NCI-H226 (cell line): ENCODE measurements around the gene ZDHHC14.
A peak's percentile ranks its signal among the peaks of the same experiment; 100 is the strongest.
"Not testable (repeated sequence)": the region's sequence is repeated elsewhere in the genome, so short reads cannot be mapped to it uniquely, and the experiment has no call there.

ENCODE experiments used
- DNase-seq: peaks from one replicate; pipeline ENCODE4 v3.0.0-alpha.2; 2015

Gene ZDHHC14

DNA sequence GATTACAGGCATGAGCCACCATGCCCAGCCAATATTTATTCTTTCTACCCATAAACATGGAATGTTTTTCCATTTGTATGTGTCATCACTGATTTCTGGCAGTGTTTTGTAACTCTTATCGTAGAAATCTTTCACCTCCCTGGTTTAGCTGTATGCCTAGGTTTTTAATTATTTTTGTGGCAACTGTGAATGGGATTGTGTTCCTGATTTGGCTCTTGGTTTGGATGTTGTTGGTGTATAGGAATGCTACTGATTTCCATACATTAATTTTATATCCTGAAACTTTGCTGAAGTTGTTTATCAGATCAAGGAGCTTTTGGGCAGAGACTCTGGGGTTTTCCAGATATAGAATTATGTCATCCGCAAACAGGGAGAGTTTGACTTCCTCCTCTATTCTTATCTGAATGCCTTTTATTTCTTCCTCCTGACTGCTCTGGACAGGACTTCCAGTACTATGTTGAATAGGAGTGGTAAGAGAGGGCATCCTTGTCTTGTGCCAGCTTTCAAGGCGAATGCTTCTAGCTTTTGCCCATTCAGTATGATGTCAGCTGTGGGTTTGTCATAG lies 198.6 kb downstream of the ZDHHC14 start:
- DNase-seq, result peak; percentile 92

DNA sequence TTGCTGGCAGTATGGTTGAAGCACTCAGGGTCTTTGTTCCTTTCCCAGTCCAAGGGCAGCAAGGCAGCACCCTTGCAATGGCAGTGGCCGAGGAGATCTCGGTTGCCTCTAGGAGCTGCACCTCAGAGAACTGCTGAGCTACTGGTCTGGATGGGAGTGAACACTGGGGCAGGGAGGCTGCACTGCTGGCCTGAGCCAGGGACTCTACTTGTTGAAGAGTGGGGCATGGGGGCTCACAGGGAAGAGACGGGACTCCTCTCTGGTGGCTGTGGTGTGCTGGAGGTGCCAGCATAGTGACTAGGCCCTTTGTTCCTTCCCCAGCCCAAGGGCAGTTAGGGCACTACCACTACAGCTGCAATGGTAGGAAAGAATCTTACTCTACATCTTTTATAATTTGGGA lies 203.0 kb downstream of the ZDHHC14 start:
- no peak for DNase-seq

DNA sequence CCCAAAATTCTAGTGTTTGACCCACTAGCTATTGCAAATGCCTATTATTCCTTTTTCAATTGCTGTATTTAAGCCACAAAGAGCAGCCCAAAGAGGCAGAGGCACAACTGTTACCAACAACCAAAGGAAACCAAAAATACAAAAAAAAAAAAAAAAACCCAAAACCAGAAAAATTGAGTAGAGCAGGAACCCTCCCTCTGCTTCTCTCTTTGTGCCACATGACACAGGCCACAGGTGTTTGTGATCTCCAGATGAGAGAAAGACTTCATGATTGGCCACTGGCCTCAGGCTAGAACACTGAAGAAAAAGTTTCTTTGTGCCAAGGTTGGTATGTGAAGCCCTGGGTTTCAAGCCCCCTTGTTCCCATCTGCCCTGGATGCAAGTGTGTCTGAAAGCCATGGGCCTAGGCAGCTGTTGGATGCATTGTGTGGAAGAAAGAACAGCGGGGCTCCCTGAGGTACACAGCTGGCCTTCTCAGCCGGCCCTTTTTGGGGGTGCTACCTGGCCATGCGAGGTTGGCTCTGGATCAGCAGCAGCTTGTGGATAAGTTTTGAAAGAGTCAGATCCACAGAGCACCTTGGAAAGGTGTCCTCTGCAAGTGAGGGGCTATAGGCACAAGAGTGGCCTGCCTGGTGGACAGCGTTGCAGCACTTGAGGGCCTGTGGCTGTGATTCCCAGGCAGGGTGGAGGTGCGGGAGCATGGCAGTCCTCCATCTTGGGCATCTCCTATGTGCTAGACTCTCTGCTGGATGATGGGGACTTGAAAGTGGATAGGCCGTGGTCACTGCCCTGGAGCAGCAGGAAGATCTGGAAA lies 204.5 kb downstream of the ZDHHC14 start:
- DNase-seq, result no peak

DNA sequence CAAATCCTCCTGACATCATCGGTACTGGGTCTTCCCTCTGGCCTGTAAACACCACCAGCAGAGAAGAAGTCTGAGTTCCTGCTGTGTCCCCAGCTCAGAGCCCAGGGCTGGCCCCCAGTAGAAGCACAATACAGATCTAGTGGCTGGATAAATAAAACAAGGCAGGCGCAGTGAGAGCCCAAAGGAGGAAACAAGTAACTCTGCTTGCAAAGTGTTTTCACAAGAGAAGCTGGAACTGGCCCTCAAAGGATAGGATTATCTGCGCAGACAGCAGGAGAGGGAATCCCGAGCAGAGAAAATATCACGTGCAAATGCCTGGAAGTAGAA lies 205.1 kb downstream of the ZDHHC14 start:
- DNase-seq, result no peak

DNA sequence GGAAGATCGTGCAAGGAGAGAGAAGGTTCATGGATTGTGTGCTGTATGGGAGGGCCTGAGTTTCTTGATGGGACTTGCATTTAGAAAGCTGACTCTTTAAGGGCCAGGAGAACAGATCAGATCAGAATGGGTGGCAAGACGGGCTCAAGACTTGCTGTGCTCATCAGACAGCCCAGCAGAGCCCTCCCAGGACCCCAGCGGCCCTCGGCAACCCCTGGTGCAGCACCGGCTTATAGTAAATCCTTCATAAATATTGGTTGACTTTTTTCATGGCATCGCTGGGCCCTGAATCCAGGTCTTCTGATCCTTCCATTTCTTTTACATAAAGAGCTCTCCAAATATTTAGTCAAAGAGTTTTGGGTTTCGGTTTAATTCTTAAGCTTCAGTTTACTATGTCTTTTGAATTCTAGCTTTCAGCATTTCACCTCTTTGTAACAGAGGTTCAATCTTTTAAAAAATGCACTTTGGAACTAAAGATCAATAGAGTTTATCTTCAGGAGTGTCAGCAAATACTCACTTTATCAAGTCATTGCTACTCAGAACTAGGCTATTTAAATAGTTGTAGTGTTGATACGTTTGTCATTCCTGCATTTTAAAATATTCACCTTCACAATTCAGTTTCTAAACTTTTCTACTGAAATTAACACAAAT lies 205.6 kb downstream of the ZDHHC14 start:
- no peak for DNase-seq

DNA sequence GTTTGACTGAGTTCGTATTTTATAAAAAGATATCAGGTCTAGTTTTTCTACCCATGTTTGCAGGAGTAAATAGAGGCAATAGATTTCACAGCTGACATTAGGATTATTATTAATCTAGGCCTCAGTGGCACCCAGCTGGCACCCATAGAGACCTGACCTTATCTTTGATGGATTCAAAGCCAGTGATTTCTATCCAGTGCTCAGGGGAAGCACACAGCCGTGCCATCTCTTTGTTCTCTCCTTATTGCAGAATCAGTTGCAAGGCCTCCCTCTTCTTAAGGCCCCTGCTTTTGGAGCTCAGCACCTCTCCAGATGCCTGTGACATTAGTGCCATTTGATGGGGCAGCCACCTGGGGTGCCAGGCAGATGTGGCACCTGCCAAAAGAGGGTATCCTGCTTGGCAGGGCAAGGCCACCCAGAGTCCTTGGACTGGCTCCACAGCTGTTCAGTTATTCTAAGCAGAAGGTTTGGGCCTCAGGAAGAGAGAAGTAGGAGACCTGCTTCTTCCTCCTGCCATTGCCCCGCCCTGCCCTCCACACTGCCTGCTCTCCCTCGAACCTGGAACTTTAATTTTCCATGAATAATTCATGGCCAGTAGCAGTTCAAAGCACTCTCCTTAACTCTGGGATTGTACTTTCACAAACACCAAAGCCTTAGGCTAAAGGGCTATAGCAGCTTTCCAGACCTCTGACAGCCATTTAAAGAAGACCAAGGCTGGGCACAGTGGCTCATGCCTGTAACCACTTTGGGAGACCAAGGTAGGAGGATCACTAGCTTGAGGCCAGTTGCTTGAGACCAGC lies 206.3 kb downstream of the ZDHHC14 start:
- DNase-seq, result no peak

DNA sequence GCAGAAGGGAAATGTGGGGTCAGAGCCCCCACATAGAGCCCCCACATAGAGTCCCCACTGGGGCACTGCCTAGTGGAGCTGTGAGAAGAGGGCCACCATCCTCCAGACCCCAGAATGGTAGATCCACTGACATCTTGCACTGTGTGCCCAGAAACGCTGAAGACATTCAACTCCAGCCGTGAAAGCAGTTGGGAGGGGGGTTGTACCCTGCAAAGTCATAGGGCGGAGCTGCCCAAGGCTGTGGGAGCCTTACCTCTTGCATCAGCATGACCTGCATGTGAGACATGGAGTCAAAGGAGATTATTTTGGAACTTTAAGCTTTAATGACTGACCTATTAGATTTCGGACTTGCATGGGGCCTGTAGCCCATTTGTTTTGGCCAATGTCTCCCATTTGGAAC lies 209.7 kb downstream of the ZDHHC14 start:
- not testable (repeated sequence) for DNase-seq

DNA sequence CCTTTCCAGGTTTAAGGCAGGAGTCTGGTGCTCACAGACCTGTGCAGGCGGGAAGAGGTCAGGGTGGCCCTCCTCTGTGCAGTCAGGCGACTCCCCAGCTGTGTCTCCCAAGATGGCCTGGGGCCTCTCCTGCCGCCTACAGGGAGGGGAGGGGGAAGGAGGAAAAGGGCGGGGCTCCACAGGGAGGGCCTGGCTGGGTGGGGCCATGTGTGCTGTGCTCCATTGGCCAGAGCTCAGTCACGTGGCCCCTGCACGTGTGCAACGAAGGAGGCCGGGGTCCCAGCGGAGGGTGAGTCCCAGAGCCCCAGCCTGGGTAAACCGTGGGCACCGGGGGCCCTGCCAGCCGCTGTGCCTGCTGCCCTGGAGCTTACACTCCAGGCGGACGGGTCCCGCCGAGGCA lies 211.6 kb downstream of the ZDHHC14 start:
- DNase-seq, result no peak

DNA sequence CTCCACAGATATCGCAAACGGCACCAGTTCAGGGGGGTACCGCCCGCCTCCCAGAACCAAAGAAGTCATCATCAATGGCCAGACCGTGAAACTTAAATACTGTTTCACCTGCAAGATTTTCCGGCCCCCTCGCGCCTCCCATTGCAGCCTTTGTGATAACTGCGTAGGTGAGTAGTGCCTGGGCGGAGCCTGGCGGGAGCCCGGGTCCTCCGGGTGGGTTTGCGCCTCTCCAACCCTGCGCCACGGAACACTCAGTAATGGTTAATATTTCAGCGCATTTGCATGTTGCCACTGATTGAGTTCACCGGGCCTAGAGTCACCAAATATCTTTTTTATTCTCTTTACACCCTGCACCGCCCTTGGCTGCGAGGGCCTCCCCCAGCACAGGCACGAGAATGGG lies 212.0 kb downstream of the ZDHHC14 start:
- no peak for DNase-seq

DNA sequence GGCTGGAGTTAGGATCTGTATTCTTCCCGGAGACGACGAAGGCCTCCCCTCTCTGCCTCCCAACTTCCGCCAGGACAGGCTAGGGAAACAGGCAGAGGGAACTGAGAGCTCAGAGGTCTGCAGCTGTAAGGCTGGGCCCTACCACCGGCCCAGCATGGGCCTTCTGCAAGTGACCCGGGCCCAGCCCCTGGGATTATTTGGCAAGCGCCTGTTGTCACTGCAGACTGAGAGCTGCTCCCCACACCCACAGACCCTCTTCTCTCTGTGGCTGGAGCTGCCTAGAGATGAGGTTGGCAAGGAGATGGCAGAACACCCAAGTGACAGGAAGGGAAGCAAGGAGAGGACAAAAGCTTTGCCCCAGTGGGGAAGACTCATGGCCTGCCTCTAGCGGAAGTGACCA lies 212.6 kb downstream of the ZDHHC14 start:
- DNase-seq, result no peak

DNA sequence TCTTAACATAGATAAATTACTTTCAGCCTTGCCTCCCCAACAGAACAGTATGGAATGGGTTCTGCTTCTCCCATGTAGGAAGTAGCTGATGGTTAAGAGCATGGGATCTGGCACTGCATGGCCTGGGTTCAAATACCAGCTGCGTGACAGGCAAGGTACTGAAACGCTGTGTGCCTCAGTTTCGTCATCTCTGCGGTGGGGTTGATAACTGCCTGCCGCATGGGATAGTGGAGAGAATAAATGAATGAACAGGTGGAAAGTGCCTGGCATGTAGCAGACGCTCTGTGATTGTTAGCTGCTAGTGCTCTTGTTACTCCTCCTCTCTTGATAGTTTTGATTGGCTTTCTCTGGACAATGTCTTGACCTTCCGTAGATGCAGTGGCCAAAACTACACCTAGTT lies 213.3 kb downstream of the ZDHHC14 start:
- DNase-seq, result no peak

DNA sequence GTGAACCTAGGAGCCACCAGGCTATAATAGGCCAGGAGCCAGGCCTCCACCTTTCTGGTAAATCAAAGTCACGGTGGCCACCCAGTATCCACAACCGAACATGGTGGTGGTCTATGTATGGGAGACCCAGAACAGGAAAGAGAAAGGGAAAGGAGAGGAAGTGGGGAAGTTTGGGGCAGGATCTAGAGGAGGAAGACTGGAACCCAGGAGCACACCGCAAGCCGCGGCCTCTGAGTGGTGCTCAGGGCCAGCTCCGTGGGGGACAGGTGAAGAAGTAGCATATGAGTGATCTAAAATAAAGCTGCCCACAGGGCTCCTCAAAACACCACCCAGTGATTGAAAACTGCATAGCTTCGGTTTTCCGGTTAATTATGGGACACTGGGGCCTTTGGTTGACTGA lies 214.8 kb downstream of the ZDHHC14 start:
- DNase-seq, result no peak

DNA sequence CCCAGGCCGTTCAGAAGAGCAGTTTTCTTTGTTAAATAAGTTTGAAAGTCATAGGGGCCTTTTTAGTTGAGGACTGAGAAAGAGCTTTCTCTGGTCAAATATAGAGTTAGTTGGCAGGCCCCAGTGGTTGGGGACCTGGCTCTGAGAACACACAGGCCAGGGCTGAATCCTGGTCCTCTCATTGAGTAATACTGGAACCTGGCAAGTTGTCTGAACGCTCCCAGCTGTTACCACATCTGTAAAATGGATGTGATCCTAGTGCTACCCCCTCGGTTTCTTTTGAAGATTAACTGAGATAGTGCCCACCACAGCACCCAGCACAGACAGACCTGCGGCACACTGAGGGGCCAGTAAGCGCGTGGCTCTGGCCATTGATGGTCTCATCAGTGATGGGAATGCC lies 215.5 kb downstream of the ZDHHC14 start:
- DNase-seq, result no peak

DNA sequence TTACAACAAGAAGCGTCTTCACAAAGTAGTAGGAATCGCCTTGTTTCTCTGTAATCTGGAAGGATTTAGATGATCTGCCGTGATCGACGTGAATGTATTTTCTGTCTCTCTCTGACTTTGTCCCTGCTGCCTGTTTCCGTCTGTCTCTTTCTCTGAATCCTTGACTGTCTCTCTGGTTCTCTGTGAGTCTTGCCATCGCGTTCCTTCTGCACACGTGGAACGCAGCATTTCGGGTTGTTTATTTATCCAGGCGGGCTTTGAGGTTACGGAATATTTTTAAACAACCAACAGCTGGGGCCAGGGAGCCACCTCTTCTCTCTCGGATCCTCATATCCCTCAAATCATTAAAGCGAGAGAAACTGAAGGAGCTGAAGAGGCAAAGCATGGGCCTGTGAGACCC lies 215.9 kb downstream of the ZDHHC14 start:
- DNase-seq, result no peak

DNA sequence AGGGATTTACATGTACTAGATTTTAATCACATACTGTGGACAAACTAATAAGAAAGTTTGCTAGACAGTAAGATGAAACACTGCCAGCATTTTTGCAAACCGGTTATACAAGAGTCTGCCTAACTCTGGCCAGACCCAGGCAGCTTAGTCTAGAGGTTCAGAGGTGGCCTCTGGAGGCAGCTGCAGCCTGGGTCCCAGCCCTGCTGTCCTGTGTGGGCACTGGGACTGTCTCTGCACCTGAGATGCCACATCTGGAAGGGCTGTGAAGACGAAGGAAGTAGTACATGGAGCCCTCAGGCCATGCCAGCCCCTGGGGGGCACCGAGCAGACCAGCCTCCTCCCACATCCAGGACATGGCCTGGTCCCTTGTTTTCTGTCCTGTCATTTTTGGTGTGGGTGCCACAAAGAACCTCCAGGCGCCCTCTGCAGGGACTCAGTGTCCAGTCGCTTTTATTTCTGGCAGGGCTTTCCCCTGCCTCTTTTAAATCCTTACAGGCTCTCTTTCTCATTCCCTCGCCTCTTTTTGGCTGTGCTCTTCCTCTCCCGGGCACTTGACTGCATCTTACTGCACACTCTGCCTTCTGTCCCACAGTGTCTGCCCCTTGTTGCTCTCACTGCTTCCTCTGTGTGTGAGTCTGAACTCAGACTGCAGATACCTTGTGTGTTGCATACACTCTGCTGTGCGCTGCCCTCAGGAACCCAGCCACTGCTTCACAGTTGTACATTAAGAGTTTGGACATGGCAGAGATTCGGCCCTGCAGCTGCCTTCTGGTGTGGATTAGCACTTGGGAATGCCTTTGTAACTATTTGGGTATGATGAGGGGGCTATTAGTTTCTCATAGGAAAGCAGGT lies 216.7 kb downstream of the ZDHHC14 start:
- no peak for DNase-seq

DNA sequence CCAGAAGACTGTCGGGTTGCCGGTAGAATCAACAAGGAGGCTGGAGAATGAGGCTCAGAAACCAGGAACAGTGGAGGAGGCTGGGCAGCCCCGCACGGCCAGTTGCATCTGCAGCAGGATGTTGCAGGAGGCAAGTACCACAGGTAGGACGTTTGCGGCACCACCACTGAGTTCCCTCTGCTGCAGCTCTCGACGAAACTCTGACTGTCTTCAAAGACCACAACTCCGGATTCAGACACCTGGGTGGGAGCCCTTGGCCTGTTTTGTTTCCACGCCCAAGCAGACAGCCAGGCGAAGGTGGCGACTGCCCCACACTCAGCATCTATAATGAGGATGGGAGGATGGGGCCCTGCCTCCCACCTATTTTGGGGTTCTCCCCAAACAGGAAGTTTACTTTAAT lies 218.2 kb downstream of the ZDHHC14 start:
- no peak for DNase-seq

DNA sequence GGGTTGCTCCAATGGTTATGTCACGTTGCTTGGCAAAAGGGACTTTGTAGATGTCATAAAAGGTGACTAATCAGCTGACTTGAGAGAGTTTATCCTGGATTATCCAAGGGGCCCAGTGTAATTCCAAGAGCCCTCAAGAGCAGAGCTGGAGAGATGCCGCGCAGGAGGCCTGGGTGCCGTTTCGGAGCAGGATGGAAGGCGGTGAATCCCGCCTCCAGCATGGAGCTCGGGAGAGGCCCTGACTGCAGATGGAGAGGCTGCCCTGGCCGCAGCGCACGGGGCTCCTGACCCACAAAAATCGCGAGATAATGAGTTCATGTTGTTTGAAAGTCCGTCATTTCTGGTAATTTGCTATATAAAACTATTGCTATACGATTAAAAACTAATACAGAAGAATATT lies 219.8 kb downstream of the ZDHHC14 start:
- DNase-seq, result no peak

DNA sequence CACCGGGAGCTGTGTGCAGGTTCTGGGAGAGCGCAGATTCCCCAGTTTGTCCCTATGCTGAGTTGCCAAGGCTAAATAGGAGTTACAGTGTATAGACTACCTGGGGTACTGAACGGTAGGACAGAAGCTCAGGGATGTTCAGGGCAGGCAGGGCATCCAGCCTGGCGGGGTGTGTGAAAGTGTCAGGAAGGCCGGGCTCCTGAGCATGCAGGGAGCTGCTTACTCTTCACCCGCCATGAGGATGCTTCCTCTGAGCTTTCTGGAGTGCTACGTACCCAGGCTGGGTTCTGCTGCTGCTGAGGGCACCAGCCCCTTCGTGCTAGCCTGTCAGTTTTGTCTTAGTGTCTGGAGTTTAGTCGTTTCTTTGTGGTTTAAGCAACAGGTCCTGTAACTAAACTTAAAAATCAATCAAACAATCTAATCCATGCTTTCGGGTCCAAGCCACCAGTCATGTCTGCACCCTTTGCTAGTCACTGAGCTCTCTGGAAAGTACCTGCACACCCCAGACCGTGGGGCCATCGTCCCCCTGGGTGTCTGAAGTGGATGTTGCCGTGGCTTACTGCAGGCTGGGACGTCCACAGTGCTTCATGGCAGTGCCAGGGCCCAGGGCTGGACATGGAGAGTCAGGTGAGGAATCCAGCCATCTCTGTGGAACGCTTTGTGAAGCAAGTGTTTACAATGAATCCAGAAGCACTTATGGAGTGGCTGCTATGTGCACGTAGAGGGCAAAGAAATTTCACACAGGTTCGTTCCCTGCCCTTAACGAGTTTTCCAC lies 221.7 kb downstream of the ZDHHC14 start:
- DNase-seq, result no peak

DNA sequence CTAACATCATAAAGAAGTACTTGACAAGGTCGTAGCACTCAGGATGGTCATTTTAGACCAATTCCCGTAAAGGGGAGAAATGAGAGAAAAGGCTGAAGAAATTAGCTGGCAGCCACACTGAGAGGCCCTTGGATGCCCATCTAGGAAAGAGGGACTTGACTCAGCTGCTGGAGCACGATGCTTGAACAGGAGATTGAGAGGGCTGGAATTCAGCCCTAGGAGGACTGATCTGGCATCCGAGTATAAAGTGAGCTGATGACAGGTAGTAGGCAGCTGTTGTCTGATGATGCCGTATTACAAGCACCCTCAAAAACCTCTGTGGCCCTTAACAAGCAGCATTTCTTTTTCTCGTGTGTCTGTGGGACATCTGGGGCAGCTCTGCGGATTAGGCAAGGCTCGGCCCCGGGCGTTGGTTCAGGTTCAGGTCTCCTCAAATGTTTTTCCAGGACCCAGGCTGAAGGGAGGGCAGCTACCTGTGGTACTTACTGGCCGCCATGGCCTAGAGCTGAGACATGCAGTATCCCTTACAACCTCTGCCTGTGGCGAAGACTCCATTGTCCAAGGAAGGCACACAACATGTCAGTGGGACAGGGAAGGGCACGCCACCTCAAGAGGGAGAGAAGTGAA lies 222.4 kb downstream of the ZDHHC14 start:
- no peak for DNase-seq

DNA sequence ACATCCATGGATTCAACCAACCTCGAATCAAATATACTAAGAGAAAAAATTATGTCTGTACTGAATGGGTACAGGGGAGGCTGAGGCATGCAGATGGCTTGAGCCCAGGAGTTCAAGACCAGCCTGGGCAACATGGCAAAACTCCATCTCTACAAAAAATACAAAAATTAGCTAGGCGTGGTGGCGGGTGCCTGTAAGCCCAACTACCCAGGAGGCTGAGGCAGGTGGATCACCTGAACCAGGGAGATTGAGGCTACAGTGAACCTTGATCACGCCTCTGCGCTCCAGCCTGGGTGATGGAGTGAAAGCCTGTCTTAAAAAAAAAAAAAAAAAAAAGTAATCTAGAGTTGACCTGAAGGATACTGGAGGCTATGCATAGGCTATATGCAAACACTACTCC lies 223.0 kb downstream of the ZDHHC14 start:
- no peak for DNase-seq

DNA sequence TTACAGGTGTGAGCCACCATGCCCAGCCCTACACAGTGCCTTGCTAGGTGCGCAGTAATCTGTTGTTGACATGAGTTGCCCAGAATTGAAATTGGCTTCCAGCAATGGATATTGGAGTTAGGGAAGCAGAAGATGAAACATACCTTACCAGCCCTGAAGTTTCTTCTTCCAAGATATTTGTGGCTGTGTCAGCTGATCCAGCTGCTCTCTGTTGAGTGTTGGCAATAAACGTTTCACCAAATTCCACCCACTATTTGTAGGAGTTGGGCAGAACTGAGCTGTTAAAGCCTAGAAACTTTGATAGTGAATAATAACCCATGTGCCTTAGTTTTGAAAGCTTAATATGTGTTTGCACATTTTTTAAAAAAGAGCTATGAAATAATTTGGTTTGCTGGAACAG lies 223.8 kb downstream of the ZDHHC14 start:
- no peak for DNase-seq
